ENCODE data around the gene ZNF839. TPM values are rescaled to one million over a fixed set of nuclear protein-coding genes. Genes with fewer than 3 reads are reported as not detected.

The ZNF839 gene
- total and polyA plus RNA-seq, 2 donors (not counting 1 experiment from before 2014, with no cell fraction given) = 6.6 to 8.8 TPM

DNA sequence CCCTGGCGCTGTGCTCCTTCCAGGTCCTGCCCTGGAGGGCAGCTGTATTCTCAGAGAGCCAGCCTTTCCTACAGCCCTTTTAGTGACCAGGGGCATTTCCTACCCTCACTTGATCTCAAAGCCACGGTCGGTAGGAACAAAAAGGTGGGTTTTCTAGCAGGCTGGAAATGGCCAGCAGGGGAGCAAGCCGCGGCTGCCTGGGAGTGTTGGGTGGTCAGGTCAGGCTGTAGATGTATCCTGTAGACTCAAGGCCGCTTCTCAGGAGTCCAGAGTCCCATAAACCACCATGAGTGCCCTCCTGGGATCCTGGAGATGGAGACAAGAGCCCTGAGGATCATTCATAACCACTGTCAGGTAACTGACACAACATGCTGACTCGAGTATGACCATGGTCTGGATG is 24.5 kb downstream of the ZNF839 start:
- no peaks in the 10 kb centered on the region for H3K79me2 ChIP-seq (ENCODE audit: control insufficient read depth, insufficient read depth, low read length)
- no peak overlapping the region for H3K9ac ChIP-seq (ENCODE audit: insufficient read depth, low read length)
- H3K36me3 ChIP-seq (ENCODE audit: control insufficient read depth, insufficient read depth, low read length) = peaks cover 10% of the 10 kb centered on the region
- TF ChIP-seq EZH2 (IDR thresholded peaks at IDR 0.05; ENCODE audit: low read length, missing control alignments) = no peak
- TF ChIP-seq, protein P1, sequence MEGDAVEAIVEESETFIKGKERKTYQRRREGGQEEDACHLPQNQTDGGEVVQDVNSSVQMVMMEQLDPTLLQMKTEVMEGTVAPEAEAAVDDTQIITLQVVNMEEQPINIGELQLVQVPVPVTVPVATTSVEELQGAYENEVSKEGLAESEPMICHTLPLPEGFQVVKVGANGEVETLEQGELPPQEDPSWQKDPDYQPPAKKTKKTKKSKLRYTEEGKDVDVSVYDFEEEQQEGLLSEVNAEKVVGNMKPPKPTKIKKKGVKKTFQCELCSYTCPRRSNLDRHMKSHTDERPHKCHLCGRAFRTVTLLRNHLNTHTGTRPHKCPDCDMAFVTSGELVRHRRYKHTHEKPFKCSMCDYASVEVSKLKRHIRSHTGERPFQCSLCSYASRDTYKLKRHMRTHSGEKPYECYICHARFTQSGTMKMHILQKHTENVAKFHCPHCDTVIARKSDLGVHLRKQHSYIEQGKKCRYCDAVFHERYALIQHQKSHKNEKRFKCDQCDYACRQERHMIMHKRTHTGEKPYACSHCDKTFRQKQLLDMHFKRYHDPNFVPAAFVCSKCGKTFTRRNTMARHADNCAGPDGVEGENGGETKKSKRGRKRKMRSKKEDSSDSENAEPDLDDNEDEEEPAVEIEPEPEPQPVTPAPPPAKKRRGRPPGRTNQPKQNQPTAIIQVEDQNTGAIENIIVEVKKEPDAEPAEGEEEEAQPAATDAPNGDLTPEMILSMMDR (conservative IDR thresholded peaks at IDR 0.05 in 1 of 2, IDR thresholded peaks at IDR 0.05 in 1 of 2; ENCODE audit: low read depth in 1 of 2, low read length in 2 of 2) = no peak
- DNase-seq (ENCODE audit: low read depth in 2 of 2) = no peak
- no peaks in the 10 kb centered on the region for H4K20me1 ChIP-seq (ENCODE audit: control insufficient read depth, extremely low read depth, insufficient read depth, low read length)
- H3K4me2 ChIP-seq (ENCODE audit: extremely low read depth, insufficient read depth, low read length) = no peak overlapping the region
- no peak overlapping the region for H2AFZ ChIP-seq (ENCODE audit: low read length)
- H3K27ac ChIP-seq (ENCODE audit: insufficient read depth, low read length) = no peak overlapping the region
- H3K9me3 ChIP-seq (ENCODE audit: control insufficient read depth, insufficient read depth, low read depth, low read length) = no peaks in the 10 kb centered on the region
- H3K4me1 ChIP-seq (ENCODE audit: control insufficient read depth, extremely low read depth, insufficient read depth, low read length) = no peaks in the 10 kb centered on the region
- no peaks in the 10 kb centered on the region for H3K27me3 ChIP-seq (ENCODE audit: control insufficient read depth, insufficient read depth, low read length)
- no peak overlapping the region for H3K4me3 ChIP-seq (replicated peaks in 1 of 4; ENCODE audit: control extremely low read depth in 1 of 4, insufficient read depth in 1 of 4, low read depth in 3 of 4, low read length in 4 of 4)

DNA sequence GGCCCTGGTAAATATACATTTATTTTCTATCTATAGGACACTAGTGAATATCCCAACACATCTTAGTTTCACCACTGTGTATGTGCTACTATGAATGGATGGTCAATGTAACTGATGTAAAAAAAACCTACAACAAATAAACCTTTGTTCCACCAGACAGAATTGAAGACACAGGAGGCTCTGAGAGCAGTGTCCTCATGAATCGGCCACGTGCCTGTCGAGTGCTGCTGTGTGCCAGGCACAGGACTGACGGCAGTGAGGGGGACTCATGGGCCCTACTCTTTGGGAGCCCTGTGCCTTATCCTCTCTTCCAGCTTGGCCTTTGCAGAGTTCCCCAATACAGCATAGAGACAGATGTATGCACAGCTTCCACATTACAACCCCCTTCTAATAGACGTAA is 24.9 kb downstream of the ZNF839 start:
- TF ChIP-seq, protein P1 (conservative IDR thresholded peaks at IDR 0.05 in 1 of 2, IDR thresholded peaks at IDR 0.05 in 1 of 2; ENCODE audit: low read depth in 1 of 2, low read length in 2 of 2) = no peak
- TF ChIP-seq EZH2 (IDR thresholded peaks at IDR 0.05; ENCODE audit: low read length, missing control alignments) = no peak
- no peak for DNase-seq (ENCODE audit: low read depth in 2 of 2)
- H4K20me1 ChIP-seq (ENCODE audit: control insufficient read depth, extremely low read depth, insufficient read depth, low read length) = no peaks in the 10 kb centered on the region
- H3K27ac ChIP-seq (ENCODE audit: insufficient read depth, low read length) = no peak overlapping the region
- H3K4me1 ChIP-seq (ENCODE audit: control insufficient read depth, extremely low read depth, insufficient read depth, low read length) = no peaks in the 10 kb centered on the region
- H3K36me3 ChIP-seq (ENCODE audit: control insufficient read depth, insufficient read depth, low read length) = peaks cover 10% of the 10 kb centered on the region
- no peaks in the 10 kb centered on the region for H3K79me2 ChIP-seq (ENCODE audit: control insufficient read depth, insufficient read depth, low read length)
- no peak overlapping the region for H3K4me3 ChIP-seq (replicated peaks in 1 of 4; ENCODE audit: control extremely low read depth in 1 of 4, insufficient read depth in 1 of 4, low read depth in 3 of 4, low read length in 4 of 4)
- H2AFZ ChIP-seq (ENCODE audit: low read length) = no peak overlapping the region
- no peak overlapping the region for H3K9ac ChIP-seq (ENCODE audit: insufficient read depth, low read length)
- H3K27me3 ChIP-seq (ENCODE audit: control insufficient read depth, insufficient read depth, low read length) = no peaks in the 10 kb centered on the region
- H3K4me2 ChIP-seq (ENCODE audit: extremely low read depth, insufficient read depth, low read length) = no peak overlapping the region
- H3K9me3 ChIP-seq (ENCODE audit: control insufficient read depth, insufficient read depth, low read depth, low read length) = no peaks in the 10 kb centered on the region

DNA sequence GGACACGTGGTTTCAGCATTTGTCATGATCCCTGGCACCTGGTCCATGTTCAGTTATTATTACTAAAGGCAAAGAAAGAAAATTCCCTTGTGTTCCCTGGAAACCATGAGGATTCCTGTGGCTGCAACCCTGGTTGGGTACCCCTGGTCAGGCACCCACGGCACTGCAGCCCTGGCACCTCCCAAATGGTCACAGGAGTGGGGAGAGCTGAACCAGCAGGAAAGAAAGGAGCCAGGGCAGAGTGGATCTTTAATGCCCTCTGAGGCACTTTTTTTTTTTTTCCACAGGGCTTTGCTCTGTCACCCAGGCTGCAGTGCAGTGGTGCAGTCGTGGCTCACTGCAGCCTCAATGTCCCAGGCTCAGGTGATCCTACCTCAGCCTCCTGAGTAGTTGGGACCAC is 25.7 kb downstream of the ZNF839 start:
- H3K9me3 ChIP-seq (ENCODE audit: control insufficient read depth, insufficient read depth, low read depth, low read length) = no peaks in the 10 kb centered on the region
- no peak for DNase-seq (ENCODE audit: low read depth in 2 of 2)
- no peaks in the 10 kb centered on the region for H3K4me1 ChIP-seq (ENCODE audit: control insufficient read depth, extremely low read depth, insufficient read depth, low read length)
- TF ChIP-seq, protein P1 (conservative IDR thresholded peaks at IDR 0.05 in 1 of 2, IDR thresholded peaks at IDR 0.05 in 1 of 2; ENCODE audit: low read depth in 1 of 2, low read length in 2 of 2) = no peak
- no peak for TF ChIP-seq EZH2 (IDR thresholded peaks at IDR 0.05; ENCODE audit: low read length, missing control alignments)
- no peak overlapping the region for H2AFZ ChIP-seq (ENCODE audit: low read length)
- H3K27me3 ChIP-seq (ENCODE audit: control insufficient read depth, insufficient read depth, low read length) = no peaks in the 10 kb centered on the region
- H3K4me2 ChIP-seq (ENCODE audit: extremely low read depth, insufficient read depth, low read length) = no peak overlapping the region
- no peak overlapping the region for H3K9ac ChIP-seq (ENCODE audit: insufficient read depth, low read length)
- H3K27ac ChIP-seq (ENCODE audit: insufficient read depth, low read length) = no peak overlapping the region
- no peaks in the 10 kb centered on the region for H3K79me2 ChIP-seq (ENCODE audit: control insufficient read depth, insufficient read depth, low read length)
- H4K20me1 ChIP-seq (ENCODE audit: control insufficient read depth, extremely low read depth, insufficient read depth, low read length) = no peaks in the 10 kb centered on the region
- H3K4me3 ChIP-seq (replicated peaks in 1 of 4; ENCODE audit: control extremely low read depth in 1 of 4, insufficient read depth in 1 of 4, low read depth in 3 of 4, low read length in 4 of 4) = no peak overlapping the region
- H3K36me3 ChIP-seq (ENCODE audit: control insufficient read depth, insufficient read depth, low read length) = peaks cover 10% of the 10 kb centered on the region
